Transverse colon (tissue), 4 donors: ENCODE results near the gene TTC23L. TPM values are rescaled to one million over a fixed set of nuclear protein-coding genes. Genes with fewer than 3 reads are reported as not detected.

Source experiments
- DNase-seq: peaks from one replicate; pipeline ENCODE4 v3.0.0-alpha.2; 2019
- H3K27ac ChIP-seq, 4 donors: fragments of 200-600 bp; sonication (generic); 2 replicates each; pipeline ENCODE4 v1.5.1; 2016 to 2018; ENCODE audit warnings: inconsistent platforms in 4 of 4
- H3K27me3 ChIP-seq: fragments of 200-600 bp; sonication (generic); 2 replicates; pipeline ENCODE4 v1.5.1; 2017; ENCODE audit warnings: inconsistent platforms
- H3K36me3 ChIP-seq, 4 donors: fragments of 200-600 bp; sonication (generic); 2 replicates each; pipeline ENCODE4 v1.5.1; 2017 to 2019; ENCODE audit warnings: inconsistent platforms in 4 of 4
- H3K4me1 ChIP-seq, 4 donors: fragments of 200-600 bp; sonication (generic); 2 replicates each; pipeline ENCODE4 v1.5.1; 2017 to 2020; ENCODE audit warnings: inconsistent platforms in 4 of 4
- H3K4me3 ChIP-seq, 4 donors: fragments of 200-600 bp; sonication (generic); 1 replicate in 1 of 4; 2 replicates in 3 of 4; pipeline versions ENCODE4 v1.5.1 to v1.6.1; 2017 to 2019; ENCODE audit warnings: inconsistent platforms in 4 of 4
- H3K9me3 ChIP-seq, 2 donors: fragments of 200-600 bp; sonication (generic); 2 replicates each; pipeline ENCODE4 v1.5.1; 2017 to 2019; ENCODE audit warnings: inconsistent platforms in 2 of 2
- CTCF ChIP-seq, 5 experiments: fragments of 200-600 bp in 3 of 5; fragments of 450-650 bp in 2 of 5; sonication (generic) in 3 of 5; IDR thresholded peaks; 1 replicate in 2 of 5; 2 replicates in 3 of 5; pipeline ENCODE4 v1.5.1; 2016 to 2017; ENCODE audit warnings: antibody characterized with exemption in 5 of 5, inconsistent platforms in 3 of 5, mild to moderate bottlenecking in 2 of 5, moderate library complexity in 1 of 5
- EP300 ChIP-seq: sonication (generic); formaldehyde crosslinking; IDR thresholded peaks from one replicate; pipeline ENCODE4 v1.6.1; 2017; ENCODE audit warnings: antibody characterized with exemption, low read depth
- POLR2A ChIP-seq: fragments of 450-650 bp; IDR thresholded peaks from one replicate; pipeline ENCODE4 v1.6.1; 2016; ENCODE audit warnings: antibody characterized with exemption, mild to moderate bottlenecking, moderate library complexity
- POLR2AphosphoS5 ChIP-seq, 3 donors: sonication (generic); formaldehyde crosslinking; IDR thresholded peaks; one replicate each; pipeline ENCODE4 v1.6.1; 2016; ENCODE audit warnings: antibody characterized with exemption in 3 of 3
- WGBS, 2 donors: methylation state at CpG; one replicate each; pipeline ENCODE4 v1.1.5; 2018; ENCODE audit warnings: low coverage in 1 of 2; 5-methylcytosine and 5-hydroxymethylcytosine counted together
- in situ Hi-C, 4 donors: fragments of 200-750 bp; cut with MboI; loops; one replicate each; pipeline versions ENCODE4 v1.15.0 to v1.15.1; 2017; ENCODE audit warnings: low sequenced_read_pairs in 3 of 4, low pct_ligation_motif_present in 1 of 4, low pct_unique_long_range_greater_than_20kb in 1 of 4
- intact Hi-C: fragments of 100-400 bp; cut with DNase I; formaldehyde crosslinking; loops from one replicate; pipeline ENCODE4 v1.15.1; 2023; ENCODE audit warnings: low total_unique reads
- total RNA-seq, 4 donors: library from RNA; depleted of rRNA; stranded (reverse); fragments of >200 nt; gene quantifications; one replicate each; pipeline ENCODE4 v1.1.0, GENCODE V29; 2016

TTC23L gene
- total RNA-seq, 4 donors from 2014 or later: 0.27 to 0.32 TPM; not detected in 2

- peak in 2 of 5 experiments; percentile 11 to 18 for TF ChIP-seq CTCF (IDR thresholded peaks at IDR 0.05)
- TF ChIP-seq EP300: no peak
- TF ChIP-seq POLR2AphosphoS5 (IDR thresholded peaks at IDR 0.05): peak; percentile 78 to 92 (median 87)
- TF ChIP-seq POLR2A: peak; percentile 85
- H3K36me3 ChIP-seq: peaks cover 0 to 12% (median 5%) of the 10 kb centered on the region in 4 donors
- in situ Hi-C loops (loop anchor here in 3 of 4 donors (25.0 kb wide), 2 partner anchors 903 to 1478 kb away; partner anchors contain the start of genes AMACR (in 2 of the 3) and TARS1 (in 2 of the 3)), intact Hi-C loops (no loop called here)
- H3K4me3 ChIP-seq: peak within 1 kb of the TSS; percentile 89 to 99 (median 93)
- peak; percentile 97 for DNase-seq
- H3K4me1 ChIP-seq: peaks cover 23 to 33% (median 26%) of the 10 kb centered on the region in 4 donors
- H3K9me3 ChIP-seq: no peaks in the 10 kb centered on the region
- H3K27ac ChIP-seq: peak within 1 kb of the TSS; percentile 89 to 96 (median 92)
- WGBS, 2 donors: 0 to 1% methylated on average over 11 to 67 of the region's 67 CpGs
- H3K27me3 ChIP-seq: no peaks in the 10 kb centered on the region
Measured at GRCh38 chr5:34915139-34915855, 76.3 kb downstream of the TTC23L start, which contains the start of the genes BRIX1 and RAD1. Gene BRIX1 (plus strand): TSS chr5:34915711. CDS start chr5:34915739, 28 bp downstream. Gene RAD1 (minus strand): TSS chr5:34915504. CDS start chr5:34914892, 612 bp downstream.

GRCh38 chr5:34915856-34916192 lies 76.9 kb downstream of the TTC23L start:
- Histone ChIP-seq H3K27ac (peak overlapping the region; percentile 89 to 96 (median 92)), H3K4me3 (peak overlapping the region; percentile 89 to 99 (median 93)), H3K36me3 (peaks cover 0 to 18% (median 4%) of the 10 kb centered on the region in 4 donors), H3K27me3 (no peaks in the 10 kb centered on the region), H3K4me1 (peaks cover 23 to 33% (median 26%) of the 10 kb centered on the region in 4 donors), H3K9me3 (no peaks in the 10 kb centered on the region)
- intact Hi-C loops (no loop called here), in situ Hi-C loops (loop anchor here in 3 of 4 donors (25.0 kb wide), 2 partner anchors 904 to 1479 kb away; partner anchors contain the start of genes AMACR (in 2 of the 3) and TARS1 (in 2 of the 3))
- WGBS, 2 donors: 0 to 1% methylated on average over 3 to 20 of the region's 20 CpGs
- no peak for DNase-seq
- TF ChIP-seq CTCF (IDR thresholded peaks at IDR 0.05) (no peak), POLR2A (no peak), EP300 (no peak), POLR2AphosphoS5 (IDR thresholded peaks at IDR 0.05) (no peak)

DNA sequence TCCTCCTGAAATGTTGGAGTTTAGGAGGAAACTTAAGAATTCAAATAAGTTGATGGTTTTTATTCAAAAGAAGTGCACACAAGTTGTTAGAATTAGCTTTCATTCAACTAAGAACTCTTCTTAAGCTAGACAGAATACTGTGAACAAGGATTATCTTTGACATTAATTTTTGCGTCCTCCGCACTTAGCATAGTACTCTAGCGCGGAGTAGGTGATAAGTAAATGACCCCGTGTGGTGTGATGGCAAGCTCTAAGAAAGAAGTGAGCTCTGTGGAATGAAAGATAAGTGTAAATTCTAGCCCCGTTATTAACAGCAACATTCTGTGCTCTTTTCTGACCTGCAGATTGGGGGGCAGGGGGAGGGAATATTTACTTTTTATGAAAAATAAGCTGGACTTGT lies 77.6 kb downstream of the TTC23L start:
- Histone ChIP-seq H3K4me1 (peaks cover 23 to 33% (median 26%) of the 10 kb centered on the region in 4 donors), H3K27me3 (no peaks in the 10 kb centered on the region), H3K4me3 (peak overlapping the region; percentile 89 to 99 (median 93)), H3K36me3 (peaks cover 0 to 20% (median under 1%) of the 10 kb centered on the region in 4 donors), H3K27ac (peak overlapping the region in 2 of 4 donors; percentile 90 to 93), H3K9me3 (no peaks in the 10 kb centered on the region)
- TF ChIP-seq POLR2AphosphoS5 (IDR thresholded peaks at IDR 0.05): no peak
- TF ChIP-seq POLR2A: no peak
- TF ChIP-seq CTCF (IDR thresholded peaks at IDR 0.05): no peak
- no peak for TF ChIP-seq EP300
- WGBS, 2 donors: 12 to 15% methylated on average over 6 of the region's 6 CpGs
- intact Hi-C loops: no loop called here
- no peak for DNase-seq
- in situ Hi-C loops: loop anchor here in 3 of 4 donors (25.0 kb wide), 2 partner anchors 904 to 1479 kb away; partner anchors contain the start of genes AMACR (in 2 of the 3) and TARS1 (in 2 of the 3)

DNA sequence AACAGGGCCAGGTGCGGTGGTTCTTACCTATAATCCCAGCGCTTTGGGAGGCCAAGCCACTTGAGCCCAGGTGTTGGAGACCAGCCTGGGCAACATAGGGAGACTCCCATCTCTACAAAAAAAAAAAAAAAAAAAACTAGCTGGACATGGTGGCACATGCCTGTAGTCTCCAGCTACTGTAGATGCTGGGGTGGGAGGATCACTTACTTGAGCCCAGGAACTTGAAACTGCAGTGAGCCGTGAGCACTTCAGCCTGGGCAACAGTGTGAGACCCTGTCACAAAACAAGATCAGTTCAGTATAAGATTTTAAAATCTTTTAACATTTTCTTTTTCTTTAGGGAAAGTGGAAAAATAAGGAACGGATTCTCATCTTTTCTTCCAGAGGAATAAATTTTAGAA lies 79.1 kb downstream of the TTC23L start:
- H3K4me3 ChIP-seq: no peak overlapping the region
- H3K27ac ChIP-seq: no peak overlapping the region
- no peaks in the 10 kb centered on the region for H3K27me3 ChIP-seq
- in situ Hi-C loops (loop anchor here in 3 of 4 donors (25.0 kb wide), 2 partner anchors 906 to 1481 kb away; partner anchors contain the start of genes AMACR (in 2 of the 3) and TARS1 (in 2 of the 3)), intact Hi-C loops (no loop called here)
- TF ChIP-seq POLR2AphosphoS5 (IDR thresholded peaks at IDR 0.05): no peak
- TF ChIP-seq CTCF (IDR thresholded peaks at IDR 0.05): no peak
- no peak for TF ChIP-seq EP300
- TF ChIP-seq POLR2A: no peak
- H3K36me3 ChIP-seq: peaks cover 0 to 23% (median 4%) of the 10 kb centered on the region in 4 donors
- H3K9me3 ChIP-seq: no peaks in the 10 kb centered on the region
- peaks cover 23 to 33% (median 26%) of the 10 kb centered on the region in 4 donors for H3K4me1 ChIP-seq
- WGBS, 2 donors: 78 to 90% methylated on average over 3 to 4 of the region's 4 CpGs
- no peak for DNase-seq
